Measurements from ENCODE around the gene RIPOR3. TPM values are rescaled to one million over a fixed set of nuclear protein-coding genes. Genes with fewer than 3 reads are reported as not detected.
"Not testable (repeated sequence)": the region's sequence is repeated elsewhere in the genome, so short reads cannot be mapped to it uniquely, and the experiment has no call there.

Gene RIPOR3
- polyA plus RNA-seq, 4 donors, result 3.8 to 8.9 (median 5.7) TPM

DNA sequence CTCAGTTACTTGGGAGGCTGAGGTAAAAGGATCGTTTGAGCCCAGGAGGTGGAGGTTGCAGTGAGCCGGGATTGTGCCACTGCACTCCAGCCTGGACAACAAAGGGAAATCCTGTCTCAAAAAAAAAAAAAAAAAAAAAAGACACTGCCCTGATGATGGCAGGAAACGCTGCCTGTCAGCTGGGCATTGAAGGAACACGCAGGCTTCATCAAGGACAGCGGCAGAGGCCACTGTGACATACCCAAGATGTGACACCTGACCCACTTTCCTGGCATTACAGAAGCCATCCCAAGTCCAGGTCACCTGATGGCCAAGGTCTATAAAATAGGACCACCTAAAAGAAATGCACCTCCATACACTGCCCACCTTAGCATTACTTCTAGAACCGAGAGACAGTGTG is 75.9 kb downstream of the RIPOR3 start:
- DNase-seq (ENCODE audit: low read depth in 4 of 4, low spot score in 3 of 4), result no peak

DNA sequence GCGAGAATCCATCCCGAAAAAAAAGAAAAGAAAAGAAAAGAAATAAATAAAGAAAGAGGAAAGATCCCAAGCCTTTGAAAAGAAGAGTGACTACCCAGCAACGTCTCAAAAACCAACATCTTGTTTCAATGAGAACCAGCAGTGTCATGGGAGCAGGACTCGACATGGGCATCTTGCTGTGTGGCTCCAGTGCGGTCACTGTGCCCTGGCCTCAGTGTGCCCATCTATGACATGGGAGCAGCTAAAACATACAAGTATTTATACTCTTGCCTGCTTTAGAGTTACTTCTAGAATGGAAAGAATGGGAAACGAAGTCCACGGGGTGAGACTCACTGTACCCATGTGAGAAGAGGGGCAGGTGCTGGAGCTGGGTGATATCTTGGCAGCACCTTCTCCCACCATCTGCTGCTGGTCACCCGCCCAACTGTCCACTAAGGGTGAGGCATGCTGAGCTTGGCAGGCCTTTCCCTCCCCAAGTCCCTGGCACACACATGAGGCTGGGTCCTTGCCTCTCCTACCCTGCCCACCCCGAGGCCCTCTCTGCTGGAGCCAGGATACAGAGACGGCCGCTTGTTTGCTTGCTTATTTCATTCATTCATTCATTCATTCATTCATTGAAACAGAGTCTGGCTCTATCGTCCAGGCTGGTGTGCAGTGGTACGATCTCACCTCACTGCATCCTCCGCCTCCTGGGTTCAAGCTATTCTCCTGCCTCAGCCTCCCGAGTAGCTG is 77.7 kb downstream of the RIPOR3 start:
- no peak for DNase-seq (ENCODE audit: low read depth in 4 of 4, low spot score in 3 of 4)

DNA sequence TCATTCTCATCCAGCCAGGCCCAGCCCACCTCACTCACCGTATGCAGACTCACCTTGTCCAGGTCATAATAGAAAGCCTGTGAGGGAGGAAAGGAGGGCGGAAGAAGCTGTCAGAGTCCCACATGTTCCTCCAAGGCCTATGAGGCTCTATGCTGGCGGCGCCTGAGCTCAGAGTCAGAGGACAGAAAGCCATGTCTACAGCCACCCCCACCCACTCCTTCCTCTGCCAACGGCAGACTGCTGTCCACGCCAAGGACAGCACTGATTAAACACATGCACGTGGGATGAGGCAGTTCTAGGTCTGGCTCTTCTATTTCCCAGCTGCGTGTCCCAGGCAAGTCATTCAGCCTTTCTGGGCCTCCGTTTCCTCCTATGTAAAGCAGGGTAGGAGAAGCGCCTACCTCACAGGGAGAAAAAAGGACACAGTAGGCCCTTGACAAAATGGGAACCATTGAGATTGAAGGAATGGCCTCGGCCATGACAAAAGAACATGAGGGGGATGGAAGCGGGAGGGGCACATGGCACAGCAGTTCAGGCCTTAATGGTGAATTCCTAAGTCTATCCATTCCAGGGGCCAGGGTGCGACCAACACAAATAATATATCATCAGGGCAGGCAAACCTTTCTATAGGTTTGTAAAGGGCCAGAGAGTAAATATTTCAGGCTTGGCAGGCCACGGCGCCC is 80.1 kb downstream of the RIPOR3 start:
- DNase-seq (ENCODE audit: low read depth in 4 of 4, low spot score in 3 of 4), result no peak

DNA sequence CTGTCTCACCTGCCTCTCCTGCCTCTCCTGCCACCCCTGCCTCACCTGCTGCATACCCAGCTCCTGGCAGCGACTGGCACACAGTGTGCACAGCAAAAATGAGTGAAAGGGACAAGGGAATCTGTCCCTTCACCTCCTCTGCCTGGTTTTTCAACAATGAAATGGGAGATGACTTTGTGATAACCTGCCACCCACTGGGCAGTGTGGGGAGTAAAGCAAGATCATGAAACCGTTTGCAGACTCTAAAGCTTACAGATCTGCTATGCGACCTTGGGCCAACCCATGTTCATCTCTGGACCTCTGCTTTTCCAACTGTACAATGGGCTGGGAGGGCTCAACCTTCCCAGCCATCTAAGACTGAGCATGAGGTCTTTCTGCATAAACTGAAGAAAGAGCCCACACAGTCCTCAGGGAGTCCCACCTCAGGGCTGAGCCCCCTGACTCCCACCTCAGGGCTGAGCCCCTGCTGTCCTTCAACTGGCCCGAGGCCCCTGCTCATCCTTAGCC is 81.1 kb downstream of the RIPOR3 start:
- DNase-seq (ENCODE audit: low read depth in 4 of 4, low spot score in 3 of 4), result no peak

DNA sequence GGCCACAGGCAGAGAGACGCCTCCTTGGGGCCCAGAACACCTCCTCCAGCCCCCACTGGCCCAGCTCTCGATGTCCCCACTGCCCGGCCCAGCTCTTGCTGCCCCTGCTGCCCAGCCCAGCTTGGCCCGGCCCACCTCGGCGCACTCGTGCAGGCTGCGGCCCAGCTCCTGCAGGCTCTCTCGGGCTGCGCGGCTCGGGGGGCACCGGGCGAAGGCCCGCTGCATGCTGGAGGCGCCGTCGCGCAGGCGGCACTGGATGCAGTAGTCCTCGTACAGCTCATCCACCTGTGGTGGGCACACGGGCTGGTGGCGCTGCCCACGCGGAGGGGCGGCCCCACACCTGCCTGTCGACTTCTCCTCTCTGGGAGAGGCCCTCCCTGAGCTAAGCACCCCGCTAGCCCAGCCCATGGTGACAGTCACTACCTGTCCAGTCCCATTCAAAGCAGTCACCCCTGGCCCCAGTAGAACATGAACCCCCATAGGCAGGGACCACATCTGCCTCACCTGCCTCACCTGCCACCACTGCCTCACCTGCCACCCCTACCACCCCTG is 81.8 kb downstream of the RIPOR3 start:
- DNase-seq (ENCODE audit: low read depth in 4 of 4, low spot score in 3 of 4), result no peak

DNA sequence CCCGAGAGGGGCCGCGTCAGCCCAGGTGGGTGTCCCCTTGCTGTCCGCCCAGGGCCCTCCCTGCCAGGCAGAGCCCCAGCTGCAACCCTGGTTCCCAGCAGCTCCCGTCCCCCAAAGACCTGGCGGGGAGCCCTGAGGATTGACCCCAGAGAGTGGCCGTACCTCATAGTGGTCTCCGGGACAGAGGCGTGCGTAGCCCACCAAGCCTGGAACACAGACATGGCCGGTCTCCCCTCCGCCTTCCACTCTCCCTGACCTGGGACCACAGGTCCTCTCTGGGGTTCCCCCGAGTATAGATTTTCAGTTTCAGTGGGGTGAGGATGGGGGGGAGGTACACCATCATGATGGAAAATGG is 82.6 kb downstream of the RIPOR3 start:
- DNase-seq (ENCODE audit: low read depth in 4 of 4, low spot score in 3 of 4), result no peak

DNA sequence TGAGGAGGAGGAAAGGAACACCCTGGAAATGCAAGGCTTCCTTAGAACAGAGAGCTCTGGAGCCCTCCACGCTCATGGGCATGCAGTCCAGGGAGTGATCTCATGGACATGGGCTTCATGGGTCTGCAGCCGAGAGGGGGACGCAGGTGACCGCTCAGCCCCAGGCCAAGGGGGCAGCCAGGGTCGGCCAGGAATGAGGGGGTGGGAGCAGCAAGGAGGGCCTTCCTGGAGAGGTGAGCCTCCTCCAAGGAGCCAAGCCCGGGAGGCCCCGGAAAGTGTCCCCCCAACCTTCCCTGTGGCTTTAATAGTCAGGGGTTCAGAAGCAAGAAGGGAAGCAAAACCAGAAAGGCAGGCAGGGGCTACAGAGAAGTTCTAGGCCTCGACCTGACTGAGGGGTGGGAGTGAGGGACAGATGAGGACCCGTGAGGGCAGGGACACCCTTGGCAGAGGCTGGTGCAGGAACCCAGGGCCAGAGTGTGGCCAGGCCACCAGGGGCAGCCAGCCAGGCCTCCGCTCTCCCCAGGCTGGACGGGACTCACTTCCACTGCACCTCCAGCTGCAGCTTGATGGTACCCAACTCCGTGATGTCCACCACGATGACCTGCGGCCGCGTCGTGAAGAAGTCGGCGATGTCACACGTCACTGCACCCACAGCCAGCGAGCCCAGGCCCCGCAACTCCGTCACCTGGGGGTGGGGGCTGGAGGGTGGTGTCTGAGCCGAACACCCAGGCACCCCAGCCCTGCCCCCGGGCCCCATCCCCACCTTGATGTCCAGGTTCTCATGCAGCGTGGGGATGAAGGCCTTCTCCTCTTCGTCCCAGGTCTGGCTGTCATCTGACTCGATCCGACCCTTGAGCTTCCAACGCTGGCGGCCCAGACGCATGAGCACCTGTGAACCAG is 83.2 kb downstream of the RIPOR3 start:
- no peak for DNase-seq (ENCODE audit: low read depth in 4 of 4, low spot score in 3 of 4)

DNA sequence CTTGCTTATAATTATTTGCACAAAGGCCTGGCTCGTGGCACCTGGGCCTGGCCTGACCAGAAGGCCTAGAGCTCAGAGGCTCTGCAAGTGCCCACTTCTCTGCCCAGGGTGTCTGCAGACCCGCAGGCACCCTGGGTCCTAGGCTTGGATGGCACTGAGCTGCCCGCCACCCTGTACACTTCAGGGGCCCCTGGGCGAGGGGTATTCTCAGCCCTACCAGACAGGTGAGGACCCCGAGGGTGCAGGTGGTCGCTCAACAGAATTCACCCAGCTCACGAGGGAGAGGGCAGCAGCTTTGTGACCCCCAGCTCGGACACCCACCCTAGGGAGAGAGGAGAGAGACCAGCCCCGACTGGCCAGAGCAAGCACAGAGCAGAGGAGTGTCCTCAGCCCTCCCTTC is 83.9 kb downstream of the RIPOR3 start:
- DNase-seq (ENCODE audit: low read depth in 4 of 4, low spot score in 3 of 4), result no peak

DNA sequence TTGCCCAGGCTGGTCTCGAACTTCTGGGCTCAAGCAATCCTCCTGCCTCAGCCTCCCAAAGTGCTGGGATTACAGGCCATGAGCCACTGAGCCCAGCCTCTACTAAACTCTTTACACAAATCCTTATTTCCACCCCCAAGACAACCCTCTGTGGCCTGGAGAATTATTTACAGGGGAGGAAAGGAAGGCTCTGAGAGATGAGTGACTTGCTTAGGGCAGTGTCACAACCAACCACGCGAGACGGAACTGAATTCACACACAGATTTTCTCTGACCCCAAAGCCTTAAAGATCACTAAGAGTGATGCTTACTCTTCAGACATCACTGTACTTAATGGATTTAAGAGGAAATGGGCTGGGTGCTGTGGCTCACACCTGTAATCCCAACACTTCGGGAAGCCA is 86.2 kb downstream of the RIPOR3 start:
- DNase-seq (ENCODE audit: low read depth in 4 of 4, low spot score in 3 of 4), result no peak

DNA sequence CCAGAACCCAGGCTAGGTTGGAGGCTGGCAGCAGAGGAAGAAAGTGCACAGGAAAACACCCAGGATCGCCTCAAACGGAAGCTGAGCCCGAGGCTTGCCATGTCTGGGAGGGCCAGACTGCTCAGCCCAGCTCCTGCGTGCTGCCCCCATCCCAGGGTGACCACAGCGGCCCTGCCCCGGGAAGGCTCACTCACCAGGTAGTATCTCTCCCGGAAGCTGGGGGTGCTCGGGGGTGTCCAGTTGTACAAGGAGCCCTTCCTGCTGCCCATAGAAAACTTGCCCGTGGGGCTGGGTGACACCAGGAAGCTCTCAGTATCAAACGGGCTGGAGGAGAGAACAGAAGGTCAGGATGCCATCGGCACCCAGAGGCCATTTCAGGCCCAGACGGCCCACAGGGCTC is 86.9 kb downstream of the RIPOR3 start:
- no peak for DNase-seq (ENCODE audit: low read depth in 4 of 4, low spot score in 3 of 4)

DNA sequence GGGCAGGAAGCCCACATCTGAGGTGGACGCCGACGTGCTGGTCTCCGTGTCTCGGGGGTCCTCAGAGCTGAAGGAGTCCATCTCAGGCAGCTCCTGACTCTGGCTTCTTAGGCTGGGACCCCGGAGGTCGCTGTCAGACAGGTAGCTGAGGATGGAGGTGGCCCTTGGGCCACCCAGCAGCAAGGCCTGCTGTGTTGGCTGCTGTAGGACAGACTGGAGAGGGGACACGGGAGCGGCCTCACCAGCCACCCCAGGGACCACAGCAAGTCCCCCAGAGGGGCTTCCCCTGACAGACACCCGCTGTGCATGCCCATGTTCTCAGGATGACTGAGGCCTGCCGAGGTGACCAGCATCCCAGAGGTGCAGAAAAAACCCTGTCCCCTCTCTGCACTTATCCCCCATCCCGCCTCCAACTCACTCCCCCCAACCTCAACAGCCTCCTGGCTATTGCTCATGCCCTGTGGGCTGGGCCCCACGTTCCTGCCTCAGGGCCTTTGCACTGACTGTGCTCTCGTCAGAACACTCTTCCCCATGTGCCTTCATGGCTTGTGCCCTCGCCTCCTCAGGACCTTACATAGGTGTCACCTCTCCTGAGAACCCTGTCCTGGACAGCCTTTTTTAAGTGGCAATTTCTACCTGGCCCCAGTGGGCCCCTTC is 88.8 kb downstream of the RIPOR3 start:
- DNase-seq (ENCODE audit: low read depth in 4 of 4, low spot score in 3 of 4), result no peak

DNA sequence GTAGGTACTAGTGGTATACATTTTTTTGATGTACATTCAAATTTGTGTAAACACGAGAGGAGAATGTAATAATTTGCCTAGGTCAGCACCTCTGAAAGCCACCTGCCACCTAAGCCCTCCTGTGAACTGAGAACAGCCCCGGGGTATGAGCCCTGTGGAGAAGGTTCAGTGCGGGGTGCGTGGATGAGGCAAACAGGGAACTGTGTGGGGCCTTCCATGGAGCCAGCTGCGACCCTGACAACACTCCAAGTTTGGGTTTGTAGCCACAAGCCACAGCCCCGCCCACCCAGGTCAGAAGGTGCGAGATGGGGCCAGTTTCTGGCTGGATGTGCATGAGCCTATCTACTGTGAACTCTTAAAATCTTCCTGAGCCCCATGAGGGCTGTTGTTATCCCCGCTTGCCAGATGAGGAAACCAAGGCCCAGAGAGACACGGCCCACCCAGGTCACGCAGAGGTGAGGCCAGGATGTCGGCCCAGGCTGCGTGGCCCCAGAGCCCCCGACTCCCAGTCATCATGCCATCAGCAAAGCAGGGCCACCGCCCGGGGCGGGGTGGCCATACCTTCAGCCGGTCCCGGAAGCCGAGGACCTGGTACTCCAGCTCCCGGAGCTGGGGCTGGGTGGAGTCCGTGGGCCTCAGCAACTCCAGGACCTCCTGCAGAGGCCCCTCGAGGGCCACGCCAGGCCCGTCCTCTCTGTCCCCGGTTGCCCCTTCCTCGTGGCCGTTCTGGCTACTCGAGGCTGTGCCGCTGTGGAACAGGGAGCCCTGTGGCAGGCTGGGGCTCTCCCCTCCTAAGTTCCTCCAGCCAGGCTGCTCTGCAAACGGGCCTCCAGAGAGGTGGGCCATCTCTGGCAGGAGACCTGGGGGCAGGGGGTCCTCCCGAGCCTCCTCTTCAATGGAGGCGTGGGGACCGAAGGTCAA is 89.6 kb downstream of the RIPOR3 start:
- no peak for DNase-seq (ENCODE audit: low read depth in 4 of 4, low spot score in 3 of 4)

DNA sequence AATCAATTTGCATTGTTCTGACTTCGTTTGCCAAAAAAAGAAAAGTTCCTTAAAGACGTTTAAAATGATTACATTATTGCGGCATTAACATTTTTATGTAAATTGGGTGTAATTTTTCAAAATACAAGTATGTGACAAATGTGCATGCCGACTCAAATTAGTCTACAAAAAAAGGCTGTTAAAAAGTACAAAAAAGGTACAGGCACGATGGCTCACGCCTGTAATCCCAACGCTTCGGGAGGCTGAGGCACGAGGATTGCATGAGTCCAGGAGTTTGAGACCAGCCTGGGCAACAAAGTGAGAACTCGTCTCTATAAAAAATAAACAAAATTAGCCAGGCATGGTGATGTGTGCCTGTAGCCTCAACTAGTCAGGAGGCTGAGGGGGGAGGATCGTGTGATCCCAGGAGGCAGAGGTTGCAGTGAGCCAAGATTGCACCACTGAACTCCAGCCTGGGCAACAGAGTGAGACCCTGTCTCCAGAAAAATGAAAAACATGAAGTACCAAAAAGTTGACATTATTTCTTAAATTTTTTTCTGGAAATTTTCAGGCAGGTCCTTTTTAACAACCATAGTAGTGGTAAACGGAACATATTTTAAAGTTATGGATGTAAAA is 91.0 kb downstream of the RIPOR3 start:
- DNase-seq (ENCODE audit: low read depth in 4 of 4, low spot score in 3 of 4), result no peak

DNA sequence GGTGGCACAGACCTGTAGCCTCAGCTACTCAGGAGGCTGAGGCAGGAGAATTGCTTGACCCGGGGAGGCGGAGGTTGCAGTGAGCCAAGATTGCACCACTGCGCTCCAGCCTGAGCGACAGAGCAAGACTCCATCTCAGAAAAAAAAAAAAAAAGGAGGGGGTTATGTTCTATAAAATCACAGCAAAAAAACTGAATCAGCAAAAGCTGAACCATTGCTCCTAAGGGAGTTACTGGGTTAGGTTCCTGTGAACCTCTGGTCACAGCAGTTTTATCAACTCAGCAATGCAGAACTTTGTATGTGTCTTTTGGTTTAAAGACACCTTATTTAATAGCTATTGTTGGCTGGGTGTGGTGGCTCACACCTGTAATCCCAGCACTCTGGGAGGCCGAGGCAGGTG is 92.6 kb downstream of the RIPOR3 start:
- DNase-seq (ENCODE audit: low read depth in 4 of 4, low spot score in 3 of 4), result not testable (repeated sequence)

DNA sequence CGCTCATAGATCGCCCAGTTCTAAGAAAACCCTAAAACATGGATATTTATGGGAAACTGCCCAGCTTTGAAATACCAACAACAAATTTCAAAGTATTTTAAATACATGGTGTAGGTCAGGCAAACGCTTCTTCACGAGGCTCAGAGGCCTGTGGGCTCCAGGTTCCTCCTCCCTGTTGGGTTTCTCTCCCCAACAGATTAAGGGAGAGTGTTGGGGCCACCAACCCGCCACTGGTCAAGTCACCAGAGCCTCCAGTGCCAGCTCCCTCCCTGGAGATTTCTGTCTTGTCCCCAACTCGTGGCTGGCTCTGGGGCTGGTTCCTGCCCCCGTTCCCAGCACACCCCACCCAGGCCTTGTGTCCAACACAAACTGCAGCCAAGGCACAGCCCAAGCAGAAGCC is 93.3 kb downstream of the RIPOR3 start:
- DNase-seq (ENCODE audit: low read depth in 4 of 4, low spot score in 3 of 4), result no peak

DNA sequence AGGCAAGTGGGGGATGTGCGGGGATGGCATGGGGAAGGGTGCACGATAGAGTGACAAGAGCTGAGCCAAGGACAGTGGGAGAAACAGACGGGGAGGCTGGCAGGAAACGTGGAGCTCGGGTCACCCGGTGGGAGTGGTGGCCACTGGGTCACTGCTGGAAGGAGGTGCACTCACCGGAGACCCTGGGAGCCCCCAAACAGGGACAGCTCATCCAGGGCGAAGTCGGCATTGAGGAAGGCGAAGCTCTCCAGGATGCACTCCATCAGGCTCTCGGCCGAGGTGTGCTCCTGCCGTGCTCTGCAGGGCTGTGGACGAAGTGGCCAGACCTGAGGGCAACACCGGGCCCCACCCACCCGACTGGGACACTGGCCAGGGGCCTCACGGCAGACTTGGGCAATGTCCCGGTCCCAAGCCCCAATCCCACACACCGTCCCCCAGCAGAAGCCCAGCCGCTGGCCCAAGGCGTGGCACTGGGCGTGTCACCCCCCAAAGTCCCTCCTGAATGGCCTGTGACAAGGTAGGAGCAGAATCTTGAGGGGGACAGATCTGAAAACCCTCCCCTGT is 93.9 kb downstream of the RIPOR3 start:
- no peak for DNase-seq (ENCODE audit: low read depth in 4 of 4, low spot score in 3 of 4)

DNA sequence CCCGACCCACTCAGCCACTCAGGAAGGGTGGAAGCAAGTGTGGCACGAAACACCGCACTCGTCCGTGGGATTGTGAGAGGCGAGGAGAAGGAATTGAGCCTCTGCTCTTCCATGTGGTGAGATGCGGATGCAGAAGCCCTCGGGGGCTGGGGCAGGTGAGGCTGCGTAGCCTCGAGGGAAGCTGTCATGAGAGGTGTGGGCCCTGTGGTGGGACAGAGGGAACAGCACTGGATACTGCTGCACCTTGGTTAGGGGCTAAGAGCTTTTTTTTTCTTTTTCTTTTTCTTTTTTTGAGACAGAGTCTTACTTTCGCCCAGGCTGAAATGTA is 94.7 kb downstream of the RIPOR3 start:
- DNase-seq (ENCODE audit: low read depth in 4 of 4, low spot score in 3 of 4), result no peak

DNA sequence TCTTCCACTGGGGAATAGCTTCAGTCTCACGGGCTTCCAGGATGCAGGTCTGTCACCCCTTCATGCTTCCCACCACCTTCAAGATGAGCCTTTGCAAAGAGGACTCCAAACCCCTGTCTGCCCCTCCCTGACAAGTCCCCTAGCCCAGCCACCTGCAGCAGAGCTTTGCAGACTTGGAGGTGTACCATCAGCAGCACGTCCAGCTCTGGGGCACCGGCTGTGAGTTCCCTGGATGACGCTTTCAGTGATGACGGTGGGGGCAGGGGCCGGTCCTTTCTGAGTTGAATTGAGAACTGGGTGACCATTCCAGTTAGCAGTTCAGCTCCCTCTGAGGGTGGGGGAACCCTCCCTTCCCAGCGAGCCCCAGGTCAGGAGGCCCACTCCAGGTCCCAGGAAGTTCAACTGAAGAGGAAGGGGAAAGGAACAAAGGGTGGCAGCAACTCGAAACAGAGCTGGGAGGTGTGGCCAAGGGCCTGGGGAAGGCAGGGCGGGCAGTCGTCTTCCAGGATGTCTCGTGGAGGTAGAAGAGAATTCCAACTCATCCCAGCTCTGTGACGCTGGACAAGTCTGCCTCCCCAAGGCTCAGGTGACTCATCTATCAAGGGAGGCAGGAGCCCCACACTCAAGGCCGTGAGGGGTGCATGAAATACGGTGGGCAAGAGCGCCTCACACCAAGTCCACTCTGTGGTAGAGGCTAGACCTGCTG is 95.2 kb downstream of the RIPOR3 start:
- DNase-seq (ENCODE audit: low read depth in 4 of 4, low spot score in 3 of 4), result no peak

All from left renal pelvis (tissue), 4 donors.